ENCODE data around the gene C9orf72.

- TF ChIP-seq CTCF (conservative IDR thresholded peaks at IDR 0.05; ENCODE audit: low read depth, low read length): no peak
- no peak for TF ChIP-seq RCOR1 (IDR thresholded peaks at IDR 0.05; ENCODE audit: insufficient replicate concordance, low read length)
- TF ChIP-seq MAZ (IDR thresholded peaks at IDR 0.05; ENCODE audit: borderline replicate concordance, low read depth, low read length): no peak
- TF ChIP-seq POLR2A (IDR thresholded peaks at IDR 0.05; ENCODE audit: low read depth, low read length): no peak
- TF ChIP-seq CEBPB (IDR thresholded peaks at IDR 0.05; ENCODE audit: low read depth, low read length): no peak
- no peak for TF ChIP-seq RFX5 (IDR thresholded peaks at IDR 0.05; ENCODE audit: low read depth, low read length)
Observed at GRCh38 chr9:27554712-27555111, 18.6 kb downstream of the C9orf72 start.
